Suppressor macrophage treated with lipopolysaccharide for 1 hour (primary cell): ENCODE measurements around the gene LAMA4.

Source experiments
- DNase-seq, 3 donors: peaks; one replicate each; pipeline ENCODE4 v3.0.0-alpha.2; 2020 to 2022

The LAMA4 gene

GRCh38 chr6:112253841-112254816, at the start of gene LAMA4:
LAMA4 (minus strand) TSS chr6:112254567; CDS start chr6:112254150, 417 bp downstream.
- DNase-seq, result peak in 2 of 3 donors; percentile 12 to 30

- no peak for DNase-seq
Observed at GRCh38 chr6:112302142-112302705, 47.9 kb upstream of the LAMA4 start.

- DNase-seq, result no peak
Observed at GRCh38 chr6:112300896-112301295, 46.5 kb upstream of the LAMA4 start.

GRCh38 chr6:112298816-112299281, 44.5 kb upstream of the LAMA4 start:
- DNase-seq, result peak; percentile 55 to 75 (median 59)

- DNase-seq, result peak; percentile 20 to 69 (median 22)
Observed at GRCh38 chr6:112298021-112298745, 43.8 kb upstream of the LAMA4 start.

- peak in 2 of 3 donors; percentile 15 to 23 for DNase-seq
Observed at GRCh38 chr6:112296694-112297093, 42.3 kb upstream of the LAMA4 start.

- DNase-seq, result peak; percentile 45 to 48 (median 46)
Observed at GRCh38 chr6:112296122-112296521, 41.8 kb upstream of the LAMA4 start.

GRCh38 chr6:112291161-112291762, 36.9 kb upstream of the LAMA4 start:
- DNase-seq, result peak in 1 of 3 donors; percentile 17

- DNase-seq, result no peak
Observed at GRCh38 chr6:112289038-112289566, 34.7 kb upstream of the LAMA4 start.

GRCh38 chr6:112288475-112288874, 34.1 kb upstream of the LAMA4 start:
- peak in 1 of 3 donors; percentile 29 for DNase-seq

GRCh38 chr6:112287577-112288225, 33.3 kb upstream of the LAMA4 start:
- DNase-seq, result no peak

- no peak for DNase-seq
Observed at GRCh38 chr6:112286500-112287144, 32.3 kb upstream of the LAMA4 start.

GRCh38 chr6:112286010-112286409, 31.6 kb upstream of the LAMA4 start:
- DNase-seq, result no peak

GRCh38 chr6:112284603-112285002, 30.2 kb upstream of the LAMA4 start:
- no peak for DNase-seq

GRCh38 chr6:112283621-112284020, 29.3 kb upstream of the LAMA4 start:
- no peak for DNase-seq

GRCh38 chr6:112281821-112282615, 27.7 kb upstream of the LAMA4 start:
- no peak for DNase-seq

- DNase-seq, result no peak
Observed at GRCh38 chr6:112279031-112279935, 24.9 kb upstream of the LAMA4 start.

- DNase-seq, result no peak
Observed at GRCh38 chr6:112275365-112275764, 21.0 kb upstream of the LAMA4 start.

- no peak for DNase-seq
Observed at GRCh38 chr6:112274774-112275173, 20.4 kb upstream of the LAMA4 start.
